Measurements from ENCODE around the gene IFFO2. TPM values are rescaled to one million over a fixed set of nuclear protein-coding genes. Genes with fewer than 3 reads are reported as not detected.

The IFFO2 gene
- total RNA-seq, 2 donors from 2014 or later, result 24.8 to 27.7 TPM

DNA sequence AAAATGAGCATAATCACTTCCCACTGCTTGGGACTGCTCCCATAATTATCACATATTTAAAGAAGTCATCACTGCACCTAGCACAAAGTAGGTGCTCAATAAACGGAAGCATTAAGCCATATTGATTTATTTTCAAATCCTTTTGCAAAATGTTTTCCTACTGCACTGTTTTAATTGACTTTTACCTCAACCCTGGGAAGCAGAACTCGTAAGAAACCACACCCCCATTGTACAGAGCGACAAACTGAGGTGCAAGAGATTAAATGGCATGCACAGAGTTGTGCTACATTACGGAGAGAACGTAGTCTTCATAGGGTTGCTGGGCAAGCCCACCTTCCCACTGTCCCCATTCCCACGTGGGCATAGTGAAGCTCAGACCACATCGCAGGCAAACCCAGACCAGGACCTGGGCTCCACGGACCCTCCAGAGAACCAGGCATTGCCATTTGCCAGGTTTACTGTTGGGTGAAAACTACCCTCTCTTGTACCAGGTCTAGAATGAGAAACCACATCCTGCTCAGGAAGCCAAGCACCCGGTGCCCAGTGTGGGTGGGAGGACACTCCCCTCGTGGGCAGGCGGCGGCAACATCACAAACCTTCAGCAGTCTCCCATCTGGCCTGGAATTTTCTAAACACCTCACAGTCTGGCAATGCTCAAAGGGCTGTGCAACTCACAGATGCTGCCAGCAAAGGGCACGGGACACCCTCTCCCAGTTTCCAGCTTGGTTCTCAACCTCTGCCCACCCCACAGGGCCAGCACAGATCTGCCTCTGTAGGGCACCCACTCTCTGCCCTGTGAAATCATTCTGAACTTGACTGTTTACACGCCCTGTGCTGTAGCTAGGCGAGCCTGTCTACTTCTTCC, 8.2 kb downstream of the IFFO2 start:
- Histone ChIP-seq H3K36me3 (no peaks in the 10 kb centered on the region), H3K9me3 (no peaks in the 10 kb centered on the region), H3K4me1 (ENCODE audit: control insufficient read depth in 1 of 2, low read depth in 2 of 2) (peaks cover 46 to 95% of the 10 kb centered on the region in 2 donors), H3K27me3 (replicated peaks; ENCODE audit: insufficient read depth) (no peaks in the 10 kb centered on the region), H3K27ac (peak overlapping the region; percentile 88 to 97), H3K4me3 (peak overlapping the region; percentile 70)
- DNase-seq (ENCODE audit: low spot score), result no peak
- ATAC-seq (ENCODE audit: insufficient number of reproducible peaks, low FRiP score, low read depth), result no peak
- TF ChIP-seq, protein P1, sequence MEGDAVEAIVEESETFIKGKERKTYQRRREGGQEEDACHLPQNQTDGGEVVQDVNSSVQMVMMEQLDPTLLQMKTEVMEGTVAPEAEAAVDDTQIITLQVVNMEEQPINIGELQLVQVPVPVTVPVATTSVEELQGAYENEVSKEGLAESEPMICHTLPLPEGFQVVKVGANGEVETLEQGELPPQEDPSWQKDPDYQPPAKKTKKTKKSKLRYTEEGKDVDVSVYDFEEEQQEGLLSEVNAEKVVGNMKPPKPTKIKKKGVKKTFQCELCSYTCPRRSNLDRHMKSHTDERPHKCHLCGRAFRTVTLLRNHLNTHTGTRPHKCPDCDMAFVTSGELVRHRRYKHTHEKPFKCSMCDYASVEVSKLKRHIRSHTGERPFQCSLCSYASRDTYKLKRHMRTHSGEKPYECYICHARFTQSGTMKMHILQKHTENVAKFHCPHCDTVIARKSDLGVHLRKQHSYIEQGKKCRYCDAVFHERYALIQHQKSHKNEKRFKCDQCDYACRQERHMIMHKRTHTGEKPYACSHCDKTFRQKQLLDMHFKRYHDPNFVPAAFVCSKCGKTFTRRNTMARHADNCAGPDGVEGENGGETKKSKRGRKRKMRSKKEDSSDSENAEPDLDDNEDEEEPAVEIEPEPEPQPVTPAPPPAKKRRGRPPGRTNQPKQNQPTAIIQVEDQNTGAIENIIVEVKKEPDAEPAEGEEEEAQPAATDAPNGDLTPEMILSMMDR (IDR thresholded peaks at IDR 0.05), result no peak

DNA sequence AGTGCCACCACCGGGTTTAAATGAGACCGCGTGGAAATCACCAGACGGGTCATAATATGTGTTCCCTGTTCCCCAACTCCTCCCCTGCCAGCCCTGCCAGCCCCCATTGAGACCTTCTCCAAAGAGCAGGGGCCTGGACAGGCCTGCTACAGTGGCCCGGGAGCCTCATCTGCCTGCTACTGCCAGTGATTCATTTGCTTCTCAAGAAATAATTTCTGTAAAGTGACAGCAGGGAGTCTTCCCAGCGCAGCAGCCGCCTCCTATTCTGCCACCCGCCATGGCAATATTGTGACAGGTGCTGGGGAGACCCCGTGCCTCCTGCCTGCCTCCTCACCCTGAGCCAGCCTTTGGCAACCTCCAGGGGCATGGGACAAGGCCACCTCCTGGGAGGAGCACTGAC, 8.9 kb downstream of the IFFO2 start:
- TF ChIP-seq, protein P1 (IDR thresholded peaks at IDR 0.05), result no peak
- Histone ChIP-seq H3K27me3 (replicated peaks; ENCODE audit: insufficient read depth) (no peaks in the 10 kb centered on the region), H3K4me3 (no peak overlapping the region), H3K36me3 (no peaks in the 10 kb centered on the region), H3K27ac (peak overlapping the region; percentile 88 to 97), H3K4me1 (ENCODE audit: control insufficient read depth in 1 of 2, low read depth in 2 of 2) (peaks cover 43 to 92% of the 10 kb centered on the region in 2 donors), H3K9me3 (no peaks in the 10 kb centered on the region)
- ATAC-seq (ENCODE audit: insufficient number of reproducible peaks, low FRiP score, low read depth) (no peak), DNase-seq (ENCODE audit: low spot score) (no peak)

DNA sequence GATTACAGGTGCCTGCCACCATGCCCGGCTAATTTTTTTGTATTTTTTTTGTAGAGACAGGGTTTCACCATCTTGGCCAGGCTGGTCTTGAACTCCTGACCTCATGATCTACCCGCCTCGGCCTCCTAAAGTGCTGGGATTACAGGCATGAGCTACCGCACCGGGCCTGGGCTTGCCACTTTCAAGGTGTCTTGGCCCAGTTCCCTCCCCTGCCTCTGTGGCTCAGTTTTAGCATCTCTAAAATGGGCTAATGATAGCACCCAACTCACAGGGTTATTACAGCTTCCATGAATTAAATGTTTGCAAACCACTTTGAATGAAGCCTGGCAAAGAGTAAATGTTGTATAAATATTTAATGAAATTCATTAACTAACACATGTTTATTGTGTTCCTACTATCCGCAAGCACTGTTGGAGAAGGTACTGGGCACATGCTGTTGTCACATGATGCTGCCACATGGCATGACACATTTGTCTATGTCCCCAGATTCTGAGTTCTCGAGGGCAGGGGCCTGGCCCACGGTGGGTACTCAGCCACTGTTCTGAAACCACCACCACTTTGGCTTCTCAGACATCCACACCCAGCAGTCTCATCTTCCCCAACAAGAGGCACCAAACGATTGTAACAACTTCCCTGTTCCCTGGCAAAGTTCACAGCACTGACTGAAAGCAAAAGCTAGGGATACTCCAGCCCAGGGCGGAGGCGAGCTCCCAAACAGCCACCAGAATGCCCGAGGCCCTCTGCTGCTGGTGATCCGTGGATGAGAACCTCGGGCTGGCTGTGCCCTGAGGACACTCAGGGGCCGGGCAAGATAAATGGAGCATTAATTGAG, 9.7 kb downstream of the IFFO2 start:
- H3K36me3 ChIP-seq, result no peaks in the 10 kb centered on the region
- H3K27me3 ChIP-seq (replicated peaks; ENCODE audit: insufficient read depth), result no peaks in the 10 kb centered on the region
- TF ChIP-seq, protein P1 (IDR thresholded peaks at IDR 0.05), result no peak
- no peak for ATAC-seq (ENCODE audit: insufficient number of reproducible peaks, low FRiP score, low read depth)
- DNase-seq (ENCODE audit: low spot score), result no peak
- peaks cover 45 to 92% of the 10 kb centered on the region in 2 donors for H3K4me1 ChIP-seq (ENCODE audit: control insufficient read depth in 1 of 2, low read depth in 2 of 2)
- H3K27ac ChIP-seq, result peak overlapping the region; percentile 88 to 97
- H3K4me3 ChIP-seq, result no peak overlapping the region
- H3K9me3 ChIP-seq, result no peaks in the 10 kb centered on the region

DNA sequence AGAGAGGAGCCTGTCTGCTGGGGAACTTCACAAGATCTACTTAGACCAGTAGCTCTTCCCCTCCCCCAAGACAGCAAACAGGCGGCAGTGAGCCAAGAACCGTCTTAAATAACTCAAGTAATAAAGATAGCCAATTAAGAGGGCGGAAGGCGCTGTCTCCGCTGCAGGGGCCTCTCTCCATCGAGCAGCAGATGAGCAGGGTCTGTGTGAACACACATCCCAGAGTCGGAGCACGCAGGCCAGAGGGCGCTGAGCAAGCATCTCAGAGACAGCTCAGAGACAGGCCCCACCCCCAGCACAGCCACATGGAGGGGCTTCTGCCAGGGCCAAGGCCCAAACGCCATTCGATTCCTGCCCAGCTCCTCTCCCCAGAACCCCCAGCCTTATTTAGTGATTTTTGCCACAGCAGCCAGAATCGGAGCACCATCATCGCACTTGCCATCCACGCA, 11.1 kb downstream of the IFFO2 start:
- H3K27ac ChIP-seq, result peak overlapping the region in 1 of 2 donors; percentile 16
- no peaks in the 10 kb centered on the region for H3K9me3 ChIP-seq
- no peak for ATAC-seq (ENCODE audit: insufficient number of reproducible peaks, low FRiP score, low read depth)
- H3K27me3 ChIP-seq (replicated peaks; ENCODE audit: insufficient read depth), result no peaks in the 10 kb centered on the region
- DNase-seq (ENCODE audit: low spot score), result no peak
- TF ChIP-seq, protein P1 (IDR thresholded peaks at IDR 0.05), result no peak
- H3K4me3 ChIP-seq, result no peak overlapping the region
- H3K4me1 ChIP-seq (ENCODE audit: control insufficient read depth in 1 of 2, low read depth in 2 of 2), result peaks cover 42 to 92% of the 10 kb centered on the region in 2 donors
- no peaks in the 10 kb centered on the region for H3K36me3 ChIP-seq

DNA sequence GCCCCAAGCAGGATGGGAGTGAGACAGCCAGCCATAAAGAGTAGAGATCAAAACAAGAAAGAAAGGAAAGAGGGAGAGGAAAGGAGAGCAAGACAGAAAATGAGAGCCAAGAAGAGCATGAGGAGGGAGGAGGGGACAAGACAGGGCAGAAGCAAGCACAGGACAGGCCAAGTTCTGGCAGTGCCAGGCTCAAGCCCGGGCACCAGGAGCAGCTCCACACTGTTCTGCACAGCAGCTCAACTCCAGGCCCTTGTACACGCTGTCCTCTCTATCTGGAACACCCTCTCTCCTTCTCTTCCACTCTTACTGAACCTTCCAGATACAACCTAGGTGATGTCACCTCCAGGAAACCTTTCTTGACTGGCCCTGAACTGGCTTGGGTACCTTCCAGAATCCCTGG, 11.7 kb downstream of the IFFO2 start:
- H3K4me1 ChIP-seq (ENCODE audit: control insufficient read depth in 1 of 2, low read depth in 2 of 2), result peaks cover 44 to 92% of the 10 kb centered on the region in 2 donors
- peak overlapping the region in 1 of 2 donors; percentile 16 for H3K27ac ChIP-seq
- H3K4me3 ChIP-seq, result no peak overlapping the region
- TF ChIP-seq, protein P1 (IDR thresholded peaks at IDR 0.05), result no peak
- ATAC-seq (ENCODE audit: insufficient number of reproducible peaks, low FRiP score, low read depth) (no peak), DNase-seq (ENCODE audit: low spot score) (no peak)
- no peaks in the 10 kb centered on the region for H3K27me3 ChIP-seq (replicated peaks; ENCODE audit: insufficient read depth)
- no peaks in the 10 kb centered on the region for H3K9me3 ChIP-seq
- H3K36me3 ChIP-seq, result no peaks in the 10 kb centered on the region
